OCI-M2 (cell line): ENCODE results near the gene LCOR.
"Not testable (repeated sequence)": the region's sequence is repeated elsewhere in the genome, so short reads cannot be mapped to it uniquely, and the experiment has no call there.

Experiments
- DNase-seq: peaks from one replicate; lab custom pipeline; 2025; ENCODE audit not compliant: unreplicated experiment; lab: John Stamatoyannopoulos, UW

LCOR gene

DNA sequence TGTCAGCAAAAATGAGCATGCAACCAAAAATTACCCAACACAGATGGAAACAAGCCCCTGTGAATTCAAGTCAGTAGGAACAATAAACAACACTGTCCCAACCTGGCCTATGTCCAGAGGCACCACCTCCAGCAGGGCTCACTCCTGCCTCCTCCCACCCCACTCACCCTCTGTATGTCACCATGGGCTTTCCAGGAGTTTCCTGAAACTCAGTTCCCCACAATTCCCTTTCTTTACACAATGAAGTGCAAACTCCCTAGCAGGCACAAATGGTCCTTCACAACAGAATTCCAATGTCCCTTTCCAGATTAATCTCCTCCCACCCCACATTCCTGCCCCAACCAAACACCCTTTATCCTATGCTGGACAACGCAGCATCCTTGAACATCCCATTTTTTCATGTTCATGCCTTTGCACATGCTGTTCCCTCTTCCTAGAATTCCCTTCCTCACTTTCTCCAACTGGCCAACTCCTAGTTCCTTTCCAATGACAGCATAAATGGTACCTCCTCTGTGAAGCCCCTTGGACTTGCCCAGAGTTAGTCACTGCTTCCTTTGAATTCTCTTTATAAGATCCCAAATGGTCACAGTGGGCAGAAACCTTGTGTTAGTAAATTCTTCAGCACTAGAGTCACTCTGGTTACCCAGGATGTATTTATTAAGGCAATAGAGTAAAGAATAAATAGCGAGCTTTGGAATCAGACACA lies 196.2 kb downstream of the LCOR start:
- no peak for DNase-seq

DNA sequence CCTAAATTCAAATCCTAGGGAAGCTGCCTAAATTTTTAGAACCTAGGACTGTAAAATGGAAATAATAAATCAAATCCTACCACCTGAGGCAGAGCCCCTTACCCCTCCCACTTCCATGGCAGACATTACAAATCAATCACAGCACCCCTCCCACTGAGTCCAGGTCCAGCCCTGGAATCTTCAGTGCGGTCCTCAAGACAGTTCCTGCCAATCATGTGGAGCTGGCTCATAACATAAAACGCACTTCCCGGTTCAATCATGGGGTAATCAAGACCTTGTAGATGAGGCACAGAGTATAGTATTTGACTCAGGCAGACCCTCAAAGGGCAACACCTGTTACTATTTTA lies 196.7 kb downstream of the LCOR start:
- no peak for DNase-seq

DNA sequence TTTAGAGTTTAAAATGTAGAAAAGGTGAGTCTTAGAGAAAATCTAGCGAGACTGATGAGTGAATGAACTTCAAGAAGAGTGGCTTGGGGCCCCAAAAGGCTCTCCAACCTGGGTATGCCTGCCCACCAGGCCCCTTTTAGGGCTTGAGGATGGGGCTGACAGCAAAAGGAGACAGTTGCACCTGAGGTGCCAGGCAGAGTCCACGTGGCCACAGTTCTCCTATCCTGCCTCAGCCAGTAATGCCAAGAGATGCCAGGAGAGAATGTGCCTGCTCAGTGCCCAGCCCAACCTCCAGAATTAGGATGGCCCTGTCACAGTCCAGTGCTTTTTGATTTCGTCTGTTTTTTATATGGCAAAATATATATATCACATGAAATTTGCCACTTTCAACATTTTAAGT lies 197.2 kb downstream of the LCOR start:
- no peak for DNase-seq

DNA sequence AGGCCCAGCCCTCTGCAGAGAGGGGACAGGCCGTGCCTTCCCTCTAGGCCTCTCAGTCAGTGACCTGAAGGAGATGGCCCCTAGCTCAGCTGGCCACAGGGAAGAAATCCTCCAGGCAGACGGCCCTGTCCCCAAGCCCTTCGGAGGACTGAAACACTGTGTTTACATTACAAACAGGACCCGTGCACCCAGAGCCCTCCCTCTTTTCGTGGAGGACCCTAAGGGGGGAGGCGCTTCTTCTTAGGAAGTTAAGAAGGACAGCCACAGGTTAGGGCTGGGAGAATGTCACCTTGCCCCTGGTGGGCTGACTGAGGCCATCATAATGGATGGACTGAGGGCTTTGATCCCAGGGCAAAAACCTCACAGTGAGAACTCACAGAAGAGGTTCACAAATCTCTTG lies 198.8 kb downstream of the LCOR start:
- no peak for DNase-seq

DNA sequence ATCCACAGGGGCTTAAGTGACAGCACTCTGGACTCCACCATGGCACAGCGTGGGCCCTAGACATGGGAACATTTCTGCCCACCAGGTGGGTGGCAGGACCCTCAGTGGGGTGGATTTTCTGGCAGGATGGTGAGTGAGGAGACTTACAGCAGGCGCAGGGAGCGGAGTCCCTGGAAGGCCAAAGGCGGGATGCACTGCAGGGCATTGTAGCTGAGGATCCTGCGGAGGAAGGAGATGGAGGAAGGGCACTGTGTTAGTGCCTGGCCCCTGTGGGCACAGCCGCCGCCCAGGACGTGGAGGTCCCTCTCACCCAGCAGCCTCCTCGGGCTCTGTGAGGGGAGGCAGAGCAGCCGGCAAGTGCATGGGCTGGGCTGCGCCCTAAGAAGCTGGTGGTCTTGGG lies 199.4 kb downstream of the LCOR start:
- no peak for DNase-seq

DNA sequence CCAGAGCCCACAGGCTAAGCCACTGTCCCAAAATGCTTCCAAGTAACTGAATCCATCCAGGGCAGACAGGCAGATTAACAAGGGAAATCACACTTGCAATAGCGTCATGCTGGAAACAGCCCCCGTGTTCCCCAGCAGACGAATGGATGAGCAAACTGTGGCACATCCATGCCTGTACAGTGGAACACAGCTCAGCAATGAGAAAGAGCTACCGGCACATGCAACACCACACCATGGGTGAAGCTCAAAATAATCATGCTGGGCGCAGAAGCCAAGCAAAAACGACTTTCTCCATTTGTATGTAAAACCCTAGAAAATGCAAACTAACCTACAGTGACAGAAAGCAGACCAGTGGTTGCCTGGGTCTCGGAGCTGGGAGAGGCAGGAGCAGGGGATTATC lies 200.5 kb downstream of the LCOR start:
- no peak for DNase-seq

DNA sequence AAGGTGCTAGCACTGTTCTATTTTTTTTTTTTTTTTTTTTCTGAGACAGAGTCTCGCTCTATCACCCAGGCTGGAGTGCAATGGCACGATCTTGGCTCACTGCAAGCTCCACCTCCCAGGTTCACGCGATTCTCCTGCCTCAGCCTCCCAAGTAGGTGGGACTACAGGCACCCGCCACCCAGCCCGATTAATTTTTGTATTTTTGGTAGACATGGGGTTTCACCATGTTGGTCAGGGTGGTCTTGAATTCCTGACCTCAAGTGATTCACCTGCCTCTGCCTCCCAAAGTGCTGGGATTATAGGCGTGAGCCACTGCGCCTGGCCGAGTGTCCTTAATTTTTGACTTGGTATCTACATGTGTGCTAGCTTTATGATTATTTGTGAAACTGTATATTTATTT lies 201.7 kb downstream of the LCOR start:
- not testable (repeated sequence) for DNase-seq

DNA sequence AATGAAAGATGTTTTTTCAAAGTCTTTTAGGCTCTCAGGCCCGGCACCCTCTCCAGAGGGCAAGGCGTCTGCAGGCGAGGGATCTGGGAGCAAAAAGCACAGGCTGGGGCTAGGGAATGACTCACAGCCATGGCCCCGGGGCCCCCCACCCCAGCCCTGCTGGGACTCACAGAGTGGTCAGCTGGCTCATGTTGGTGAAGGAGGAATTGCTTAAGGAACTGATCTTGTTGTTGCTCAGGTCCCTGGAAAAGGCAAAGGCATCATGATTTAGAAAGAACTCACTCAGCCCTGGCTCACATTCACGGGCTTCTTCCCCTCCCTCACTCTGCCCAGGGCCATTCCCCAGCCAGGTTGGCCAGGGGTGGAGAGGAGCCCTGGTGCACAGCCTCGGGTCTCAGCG lies 202.2 kb downstream of the LCOR start:
- DNase-seq: no peak

DNA sequence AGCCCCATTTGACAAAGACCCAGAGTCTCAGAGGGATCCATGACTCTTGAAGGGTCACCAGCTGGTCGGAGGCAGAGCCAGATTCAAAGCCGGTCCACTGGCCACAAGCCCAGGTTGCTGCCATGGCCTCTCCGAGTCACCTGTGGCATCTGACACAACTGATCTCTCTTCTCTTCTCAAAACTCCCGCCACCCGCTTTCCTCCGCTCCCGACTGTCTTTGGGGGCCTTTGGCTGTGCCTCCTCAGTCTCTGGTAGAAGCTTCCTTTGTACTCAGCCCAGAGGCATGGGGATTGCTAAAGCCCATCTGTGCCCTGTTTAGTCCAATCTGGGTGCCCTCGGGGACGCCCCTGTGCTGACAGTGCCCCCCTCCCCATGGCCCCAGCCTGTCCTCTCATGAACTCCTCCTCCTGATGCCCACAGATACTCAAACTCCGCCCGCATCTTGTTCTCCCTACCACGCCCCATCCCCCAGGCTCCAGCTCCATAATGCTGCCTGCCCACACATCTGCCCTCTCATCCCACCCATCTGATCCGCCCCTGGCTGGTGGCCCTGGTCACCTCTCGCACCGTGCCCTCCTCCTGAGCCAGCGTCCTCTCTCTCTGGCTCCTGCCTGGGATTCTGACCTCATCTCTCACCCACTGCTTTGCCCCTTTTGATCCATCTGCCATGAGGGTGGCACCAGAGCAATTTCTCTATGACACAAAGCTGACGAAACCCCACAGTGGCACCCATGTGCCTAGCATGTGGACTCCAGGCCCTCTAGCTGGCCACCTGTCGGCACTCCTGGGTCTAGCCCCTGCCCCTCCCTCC lies 203.1 kb downstream of the LCOR start:
- DNase-seq: no peak

DNA sequence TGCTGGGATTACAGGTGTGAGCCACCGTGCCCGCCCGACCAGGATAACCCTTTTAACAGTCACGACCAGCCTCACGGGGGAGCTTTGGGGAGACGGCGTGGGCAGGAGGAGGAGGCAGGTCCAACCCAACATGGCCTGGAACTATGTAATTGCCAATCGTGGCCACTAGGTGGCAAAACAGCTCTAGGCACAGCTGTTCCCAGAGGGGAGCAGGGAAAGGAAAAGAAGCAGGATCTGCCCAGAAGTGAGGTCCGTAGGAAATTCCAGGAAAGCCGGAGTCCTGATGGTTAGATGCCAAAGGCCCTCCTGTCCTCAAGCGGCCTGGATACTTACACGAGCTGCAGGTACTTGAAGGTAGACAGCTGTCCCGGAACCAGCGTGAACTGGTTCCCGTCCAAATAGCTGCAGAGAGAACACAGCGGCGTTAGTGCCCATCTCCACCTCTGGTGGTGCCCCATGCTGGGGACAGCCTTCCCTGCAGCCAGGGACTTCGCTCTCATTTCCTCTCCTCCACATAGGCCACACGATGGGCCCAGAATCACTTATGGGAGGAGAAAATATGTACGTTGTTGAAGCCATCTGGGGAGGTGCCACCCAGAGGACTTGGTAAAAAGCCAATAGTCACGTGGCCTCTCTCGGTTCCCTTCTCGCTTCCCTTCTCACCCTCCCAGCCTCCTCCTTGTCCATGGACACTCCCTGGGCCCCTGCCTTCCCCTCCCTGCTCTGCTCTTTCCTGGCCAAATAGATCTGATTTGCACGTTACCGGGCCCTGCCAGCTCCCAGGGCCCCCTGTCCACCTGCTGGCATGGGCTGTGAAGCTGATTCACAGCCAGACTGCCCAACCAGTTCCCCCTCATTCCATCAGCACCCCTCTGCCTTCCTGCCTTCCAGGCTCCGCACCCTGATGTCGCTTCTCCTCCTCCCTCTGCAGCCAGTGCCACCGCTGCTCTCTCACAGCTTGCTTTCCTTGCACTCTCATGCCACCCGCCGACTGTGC lies 205.6 kb downstream of the LCOR start:
- DNase-seq: peak; percentile 71

DNA sequence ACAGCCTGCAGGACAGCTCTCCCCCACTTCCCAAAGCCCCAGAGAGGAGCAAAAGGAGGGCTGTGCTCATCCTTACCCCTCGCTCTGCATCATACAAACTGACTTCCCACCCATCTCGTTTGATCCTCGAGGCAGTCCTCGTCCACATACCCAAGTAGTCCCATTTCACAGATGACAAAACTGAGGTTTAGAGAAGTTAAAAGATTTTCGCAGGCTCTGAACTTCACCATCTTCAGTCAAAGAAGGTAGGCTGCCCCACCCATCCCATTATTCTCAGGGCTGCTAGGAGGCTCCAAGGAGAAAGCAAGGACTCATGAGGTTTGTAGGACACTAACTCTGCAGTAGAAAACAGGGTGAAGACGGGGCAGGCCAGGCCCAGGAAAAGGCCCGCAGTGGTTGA lies 206.6 kb downstream of the LCOR start:
- no peak for DNase-seq

DNA sequence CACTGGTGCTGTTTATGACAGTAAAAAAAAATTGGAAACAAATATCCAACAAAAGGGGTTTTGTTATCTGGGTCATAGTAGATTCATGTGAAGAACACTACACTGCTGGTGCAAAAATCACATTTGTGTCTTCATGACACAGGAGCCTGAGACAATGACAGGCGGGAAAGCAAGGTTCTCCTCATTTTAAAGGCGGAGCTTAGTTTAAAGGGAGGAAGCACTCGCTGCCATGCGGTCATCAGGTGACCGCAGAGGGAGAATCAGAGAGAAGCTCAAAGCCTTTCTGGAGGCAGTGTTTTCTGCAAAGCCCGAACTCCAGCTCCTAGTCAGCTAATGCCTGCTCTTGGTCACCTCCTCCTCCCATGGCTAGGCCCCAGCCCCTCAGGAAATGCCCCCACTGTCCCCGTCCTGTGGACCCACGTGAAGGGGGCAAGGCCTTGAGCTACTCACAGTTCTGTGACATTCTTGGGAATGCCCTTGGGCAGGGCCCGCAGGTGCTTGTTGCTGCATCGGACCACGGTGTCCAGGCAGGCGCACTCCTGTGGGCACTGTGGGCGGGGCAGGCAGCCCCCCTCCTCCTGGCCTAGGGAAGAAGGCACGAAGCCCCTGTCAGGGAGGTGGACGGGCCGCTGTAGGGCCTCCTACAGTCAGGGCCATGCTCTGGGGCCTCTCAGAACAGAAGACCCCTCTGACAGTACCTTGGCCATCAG lies 207.6 kb downstream of the LCOR start:
- no peak for DNase-seq

DNA sequence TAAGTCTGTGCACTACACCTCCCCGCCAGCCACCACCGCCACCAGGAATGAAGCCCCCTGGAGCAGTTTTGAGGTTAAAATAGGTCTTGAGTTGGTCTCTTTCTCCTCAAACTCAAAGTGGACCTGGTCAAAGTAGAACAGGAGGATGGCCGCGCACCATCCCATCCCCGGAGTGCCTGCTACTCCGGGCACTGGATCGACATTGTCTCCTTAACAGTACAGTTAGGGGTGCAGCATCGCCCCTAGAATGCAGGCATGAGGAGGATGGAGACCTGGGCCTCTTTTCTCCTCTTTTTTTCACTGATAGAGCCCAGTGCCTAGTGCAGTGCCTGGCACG lies 208.1 kb downstream of the LCOR start:
- DNase-seq: no peak

DNA sequence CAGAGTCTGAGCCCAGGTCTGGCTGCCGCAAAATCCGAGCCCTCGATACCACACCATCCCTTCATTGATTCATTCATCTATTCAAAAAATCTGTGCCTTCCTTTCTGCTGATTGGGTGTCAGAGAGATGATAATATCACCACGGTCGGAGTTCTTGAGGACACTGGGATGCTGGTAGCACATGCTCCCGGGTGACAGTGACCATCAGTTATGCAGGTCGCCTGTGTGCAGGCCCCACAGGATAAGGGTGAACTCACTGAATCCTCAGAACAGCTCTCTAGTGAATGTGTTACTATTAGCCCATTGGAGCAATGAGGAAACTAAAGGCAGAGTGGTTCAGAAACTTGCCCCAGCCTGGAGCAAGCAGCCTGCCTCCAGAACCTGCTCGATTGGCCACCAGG lies 208.6 kb downstream of the LCOR start:
- no peak for DNase-seq

DNA sequence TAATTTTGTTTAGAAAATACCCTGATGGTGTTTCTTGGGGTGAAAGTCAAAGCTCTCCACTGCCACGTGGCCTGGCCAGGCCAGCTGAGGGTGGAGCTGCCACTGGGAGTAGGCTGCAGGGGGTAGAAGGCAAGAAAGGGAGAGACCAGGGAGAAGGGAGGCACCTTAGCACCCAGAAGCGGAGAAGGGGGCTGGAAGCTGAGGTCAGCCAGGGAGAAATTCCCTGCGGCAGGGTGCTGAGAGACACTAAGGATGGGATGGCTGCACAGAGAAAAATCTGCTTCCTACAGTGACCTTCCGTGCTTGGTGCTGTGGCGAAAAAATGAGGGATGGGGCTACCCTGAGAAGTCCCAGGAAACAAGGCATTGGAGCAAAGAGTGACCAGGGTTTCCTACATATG lies 210.0 kb downstream of the LCOR start:
- no peak for DNase-seq

DNA sequence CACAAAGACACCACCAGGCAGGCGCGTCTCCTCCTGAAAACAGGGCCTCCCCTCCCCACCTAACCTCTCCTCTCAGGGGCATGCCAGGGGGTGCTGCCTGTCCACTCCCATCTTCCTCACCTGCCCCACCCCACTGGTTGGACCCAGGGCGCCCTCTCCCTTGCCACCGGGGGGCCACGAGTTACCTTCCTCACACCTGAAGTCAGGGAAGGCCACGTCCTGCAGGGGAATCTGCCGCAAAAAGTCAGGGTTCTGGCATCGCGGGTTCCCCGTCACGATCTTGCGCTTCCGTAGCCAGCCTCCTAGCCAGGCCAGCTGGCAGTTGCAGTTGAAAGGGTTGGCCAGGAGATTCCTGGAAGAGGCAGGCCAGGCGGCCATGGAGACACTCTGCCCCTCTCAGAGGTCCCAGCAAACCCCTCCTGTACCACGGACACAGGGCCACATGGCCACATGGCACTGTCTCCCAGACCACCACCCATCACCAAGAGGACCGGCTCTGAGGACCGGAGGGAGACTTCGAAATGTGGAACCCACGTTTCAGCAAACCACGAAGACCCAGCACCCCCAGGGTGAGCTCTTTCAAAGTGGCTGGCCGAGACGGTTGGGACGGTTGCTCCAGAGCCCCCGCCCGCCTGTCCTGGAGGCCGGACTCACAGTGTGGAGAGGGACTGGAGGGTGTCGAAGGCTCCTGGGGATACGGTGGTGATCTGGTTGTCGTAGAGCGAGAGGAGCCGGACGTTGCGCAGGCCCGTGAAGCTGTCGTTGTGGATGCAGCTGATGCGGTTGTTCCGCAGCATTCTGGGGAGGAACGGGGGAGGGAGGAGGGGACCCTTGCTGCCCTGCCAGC lies 210.8 kb downstream of the LCOR start:
- no peak for DNase-seq

DNA sequence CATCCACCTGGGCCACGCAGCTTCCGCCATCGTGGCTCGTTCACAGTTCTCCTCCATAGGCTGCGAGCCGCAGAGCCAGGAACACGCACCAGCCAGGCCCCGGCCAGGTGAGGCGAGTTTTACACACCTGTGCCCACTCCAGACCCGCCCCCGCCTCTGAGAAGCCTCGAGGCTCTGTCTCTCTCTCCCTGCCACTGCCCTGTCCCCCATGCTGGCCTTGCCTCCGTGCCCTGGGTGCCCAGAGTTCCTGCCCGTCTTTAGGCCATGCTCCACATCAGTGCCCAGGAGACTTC lies 211.4 kb downstream of the LCOR start:
- DNase-seq: no peak
